Measurements from ENCODE around the gene LTN1.
"Not testable (repeated sequence)": the region's sequence is repeated elsewhere in the genome, so short reads cannot be mapped to it uniquely, and the experiment has no call there.

LTN1 gene

GRCh38 chr21:28992526-28993292 lies at the start of gene LTN1:
TSS of gene LTN1 (minus strand) at chr21:28992877. CDS start at chr21:28992805, 72 bp downstream.
- FAIRE-seq = peak; percentile 99
- peak; percentile 93 for DNase-seq (ENCODE audit: insufficient read length, low spot score)

GRCh38 chr21:29034678-29035077 lies 42.0 kb upstream of the LTN1 start:
- FAIRE-seq = no peak

GRCh38 chr21:29033871-29034270 lies 41.2 kb upstream of the LTN1 start:
- DNase-seq (ENCODE audit: insufficient read length, low spot score) (no peak), FAIRE-seq (no peak)

More at GRCh38 chr21:29034678-29035077, 42.0 kb upstream of the LTN1 start:
- no peak for DNase-seq (ENCODE audit: insufficient read length, low spot score)

GRCh38 chr21:29033301-29033700 lies 40.6 kb upstream of the LTN1 start:
- DNase-seq (ENCODE audit: insufficient read length, low spot score) (no peak), FAIRE-seq (no peak)

- FAIRE-seq (no peak), DNase-seq (ENCODE audit: insufficient read length, low spot score) (no peak)
These were observed 38.2 kb upstream of the LTN1 start for GRCh38 chr21:29030909-29031308.

GRCh38 chr21:29029524-29029923 lies 36.8 kb upstream of the LTN1 start:
- no peak for FAIRE-seq
- no peak for DNase-seq (ENCODE audit: insufficient read length, low spot score)

GRCh38 chr21:29025328-29025713 lies 32.6 kb upstream of the LTN1 start:
- FAIRE-seq (peak; percentile 69), DNase-seq (ENCODE audit: insufficient read length, low spot score) (no peak)

GRCh38 chr21:29024474-29025327 lies 32.0 kb upstream of the LTN1 start, which contains the start of gene USP16:
TSS of gene USP16 (plus strand) at chr21:29024668. CDS start at chr21:29027914, 3,246 bp downstream.
- peak; percentile 80 for DNase-seq (ENCODE audit: insufficient read length, low spot score)
- FAIRE-seq = peak; percentile 96

GRCh38 chr21:29022166-29022565 lies 29.5 kb upstream of the LTN1 start:
- DNase-seq (ENCODE audit: insufficient read length, low spot score) = no peak
- no peak for FAIRE-seq

- no peak for DNase-seq (ENCODE audit: insufficient read length, low spot score)
- no peak for FAIRE-seq
These were observed 25.9 kb upstream of the LTN1 start for GRCh38 chr21:29018540-29018939.

GRCh38 chr21:29017639-29018237 lies 25.1 kb upstream of the LTN1 start:
- peak; percentile 64 for FAIRE-seq
- no peak for DNase-seq (ENCODE audit: insufficient read length, low spot score)

GRCh38 chr21:29011236-29011635 lies 18.6 kb upstream of the LTN1 start:
- not testable (repeated sequence) for DNase-seq (ENCODE audit: insufficient read length, low spot score); FAIRE-seq

GRCh38 chr21:29008367-29008766 lies 15.7 kb upstream of the LTN1 start:
- no peak for FAIRE-seq

GRCh38 chr21:29007810-29008209 lies 15.1 kb upstream of the LTN1 start:
- DNase-seq (ENCODE audit: insufficient read length, low spot score) (no peak), FAIRE-seq (no peak)

More at GRCh38 chr21:29008367-29008766, 15.7 kb upstream of the LTN1 start:
- no peak for DNase-seq (ENCODE audit: insufficient read length, low spot score)

GRCh38 chr21:29007135-29007534 lies 14.5 kb upstream of the LTN1 start:
- FAIRE-seq = no peak

GRCh38 chr21:29005696-29006095 lies 13.0 kb upstream of the LTN1 start:
- DNase-seq (ENCODE audit: insufficient read length, low spot score) = no peak
- no peak for FAIRE-seq

More at GRCh38 chr21:29007135-29007534, 14.5 kb upstream of the LTN1 start:
- no peak for DNase-seq (ENCODE audit: insufficient read length, low spot score)

- DNase-seq (ENCODE audit: insufficient read length, low spot score) = peak; percentile 97
- FAIRE-seq = peak; percentile 98
These were observed 9.9 kb upstream of the LTN1 start for GRCh38 chr21:29002442-29003144.

GRCh38 chr21:28993293-28993629 lies 584 bp upstream of the LTN1 start:
- DNase-seq (ENCODE audit: insufficient read length, low spot score) (no peak), FAIRE-seq (no peak)

- peak; percentile 8 for FAIRE-seq
- no peak for DNase-seq (ENCODE audit: insufficient read length, low spot score)
These were observed 684 bp downstream of the LTN1 start for GRCh38 chr21:28991861-28992525.

- not testable (repeated sequence) for FAIRE-seq
These were observed 4.5 kb downstream of the LTN1 start for GRCh38 chr21:28988146-28988545.

More at GRCh38 chr21:28988146-28988545, 4.5 kb downstream of the LTN1 start:
- not testable (repeated sequence) for DNase-seq (ENCODE audit: insufficient read length, low spot score)

Measured in GM19239 (cell line).